Right lobe of liver (tissue), 4 donors: ENCODE measurements around the gene ZNF652.

Experiments used
- CTCF ChIP-seq, 4 donors: fragments of 200-600 bp in 3 of 4; fragments of 450-650 bp in 1 of 4; IDR thresholded peaks; one replicate each; pipeline versions ENCODE4 v1.5.1 to v1.8.0; 2016 to 2022; ENCODE audit warnings: antibody characterized with exemption in 4 of 4, mild to moderate bottlenecking in 2 of 4
- POLR2A ChIP-seq: fragments of 450-650 bp; IDR thresholded peaks from one replicate; pipeline ENCODE4 v1.6.1; 2017; ENCODE audit warnings: antibody characterized with exemption, mild to moderate bottlenecking
- donor health status: DM: no; HTN: no; CAD: no.
- donor health status: DM: no; HTN: no; CAD: no.
- donor health status: DM: no; HTN: yes; CAD: no.

- TF ChIP-seq POLR2A, result no peak
- no peak for TF ChIP-seq CTCF (IDR thresholded peaks at IDR 0.05)
Observed at GRCh38 chr17:49292901-49293300, 69.1 kb downstream of the ZNF652 start.
